Body of pancreas (tissue), 4 donors: Measurements from ENCODE around the gene GUSB. TPM values are rescaled to one million over a fixed set of nuclear protein-coding genes. Genes with fewer than 3 reads are reported as not detected.

ENCODE experiments used
- ATAC-seq: fragments of 150-250 bp; one replicate; pipeline ENCODE4 v1.9.1; 2016
- DNase-seq, 4 donors: peaks; one replicate each; pipeline ENCODE4 v3.0.0-alpha.2; 2019
- H3K27ac ChIP-seq, 4 donors: fragments of 200-600 bp; sonication (generic); 1 replicate in 3 of 4; 2 replicates in 1 of 4; pipeline versions ENCODE4 v1.5.1 to v1.6.1; 2016 to 2019; ENCODE audit warnings: mild to moderate bottlenecking in 1 of 4, mixed read lengths in 1 of 4, moderate library complexity in 1 of 4
- H3K27me3 ChIP-seq, 2 donors: fragments of 200-600 bp; sonication (generic); one replicate each; pipeline ENCODE4 v1.6.0; 2016; ENCODE audit warnings: mild to moderate bottlenecking in 1 of 2
- H3K36me3 ChIP-seq, 2 donors: fragments of 200-600 bp; sonication (generic); replicated peaks in 1 of 2; 2 replicates each; pipeline ENCODE4 v1.5.1; 2016; ENCODE audit warnings: low read depth in 2 of 2; ENCODE audit not compliant: insufficient read depth in 1 of 2
- H3K4me1 ChIP-seq: fragments of 200-600 bp; sonication (generic); one replicate; pipeline ENCODE4 v1.6.0; 2016
- H3K4me3 ChIP-seq, 2 donors: fragments of 200-600 bp; sonication (generic); 1 replicate in 1 of 2; 2 replicates in 1 of 2; pipeline ENCODE4 v1.5.1; 2016 to 2019
- H3K9me3 ChIP-seq, 3 donors: fragments of 200-600 bp; sonication (generic); 1 replicate in 2 of 3; 2 replicates in 1 of 3; pipeline ENCODE4 v1.5.1; 2016
- POLR2A ChIP-seq, 3 donors: fragments of 450-650 bp; IDR thresholded peaks; one replicate each; pipeline ENCODE4 v1.6.1; 2016; ENCODE audit warnings: antibody characterized with exemption in 3 of 3, mild to moderate bottlenecking in 2 of 3
- WGBS, 2 donors: methylation state at CpG; one replicate each; pipeline ENCODE4 v1.1.5; 2017; 5-methylcytosine and 5-hydroxymethylcytosine counted together
- intact Hi-C: fragments of 100-400 bp; cut with DNase I; formaldehyde crosslinking; loops from one replicate; pipeline ENCODE4 v1.15.1; 2023
- total RNA-seq, 2 donors: library from RNA; depleted of rRNA; stranded (reverse); fragments of >200 nt; gene quantifications; one replicate each; pipeline ENCODE4 v1.1.0, GENCODE V29; 2016
- TF ChIP-seq, protein P1 (sequence below), 7 experiments: fragments of 450-650 bp in 4 of 7; fragments of 200-600 bp in 3 of 7; sonication (generic) in 3 of 7; IDR thresholded peaks; one replicate each; pipeline ENCODE4 v1.5.1; 2016 to 2019; ENCODE audit warnings: antibody characterized with exemption in 7 of 7

The GUSB gene
- total RNA-seq, 2 donors from 2014 or later, result 27.0 to 50.8 TPM

DNA sequence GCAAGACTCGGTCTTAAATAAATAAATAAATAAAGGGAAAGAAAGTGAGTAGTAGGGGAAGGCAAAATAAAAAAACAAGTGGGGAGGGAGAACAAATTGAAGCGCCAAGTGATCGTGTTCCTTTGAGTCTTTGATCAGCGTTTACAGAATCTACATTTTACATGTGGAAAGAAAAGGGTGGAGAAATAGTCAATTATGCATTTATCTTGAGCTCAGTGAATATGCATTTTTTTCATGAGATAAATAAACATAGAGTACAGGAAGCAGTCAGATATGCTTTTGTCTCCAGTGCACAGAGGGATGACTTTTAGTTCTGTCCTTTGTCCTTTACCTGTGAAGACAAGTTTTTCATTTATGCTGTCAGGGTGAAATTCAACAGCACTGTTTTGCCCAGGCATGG lies 6.1 kb upstream of the GUSB start:
- intact Hi-C loops, result no loop called here
- Histone ChIP-seq H3K4me3 (no peak overlapping the region), H3K9me3 (no peaks in the 10 kb centered on the region), H3K4me1 (no peaks in the 10 kb centered on the region), H3K27ac (no peak overlapping the region), H3K36me3 (no peaks in the 10 kb centered on the region), H3K27me3 (no peaks in the 10 kb centered on the region)
- WGBS, 2 donors, result 83 to 88% methylated on average over 4 of the region's 4 CpGs
- DNase-seq, result no peak
- no peak for TF ChIP-seq POLR2A (IDR thresholded peaks at IDR 0.05)
- TF ChIP-seq, protein P1, sequence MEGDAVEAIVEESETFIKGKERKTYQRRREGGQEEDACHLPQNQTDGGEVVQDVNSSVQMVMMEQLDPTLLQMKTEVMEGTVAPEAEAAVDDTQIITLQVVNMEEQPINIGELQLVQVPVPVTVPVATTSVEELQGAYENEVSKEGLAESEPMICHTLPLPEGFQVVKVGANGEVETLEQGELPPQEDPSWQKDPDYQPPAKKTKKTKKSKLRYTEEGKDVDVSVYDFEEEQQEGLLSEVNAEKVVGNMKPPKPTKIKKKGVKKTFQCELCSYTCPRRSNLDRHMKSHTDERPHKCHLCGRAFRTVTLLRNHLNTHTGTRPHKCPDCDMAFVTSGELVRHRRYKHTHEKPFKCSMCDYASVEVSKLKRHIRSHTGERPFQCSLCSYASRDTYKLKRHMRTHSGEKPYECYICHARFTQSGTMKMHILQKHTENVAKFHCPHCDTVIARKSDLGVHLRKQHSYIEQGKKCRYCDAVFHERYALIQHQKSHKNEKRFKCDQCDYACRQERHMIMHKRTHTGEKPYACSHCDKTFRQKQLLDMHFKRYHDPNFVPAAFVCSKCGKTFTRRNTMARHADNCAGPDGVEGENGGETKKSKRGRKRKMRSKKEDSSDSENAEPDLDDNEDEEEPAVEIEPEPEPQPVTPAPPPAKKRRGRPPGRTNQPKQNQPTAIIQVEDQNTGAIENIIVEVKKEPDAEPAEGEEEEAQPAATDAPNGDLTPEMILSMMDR (IDR thresholded peaks at IDR 0.05), result no peak
- ATAC-seq, result no peak

DNA sequence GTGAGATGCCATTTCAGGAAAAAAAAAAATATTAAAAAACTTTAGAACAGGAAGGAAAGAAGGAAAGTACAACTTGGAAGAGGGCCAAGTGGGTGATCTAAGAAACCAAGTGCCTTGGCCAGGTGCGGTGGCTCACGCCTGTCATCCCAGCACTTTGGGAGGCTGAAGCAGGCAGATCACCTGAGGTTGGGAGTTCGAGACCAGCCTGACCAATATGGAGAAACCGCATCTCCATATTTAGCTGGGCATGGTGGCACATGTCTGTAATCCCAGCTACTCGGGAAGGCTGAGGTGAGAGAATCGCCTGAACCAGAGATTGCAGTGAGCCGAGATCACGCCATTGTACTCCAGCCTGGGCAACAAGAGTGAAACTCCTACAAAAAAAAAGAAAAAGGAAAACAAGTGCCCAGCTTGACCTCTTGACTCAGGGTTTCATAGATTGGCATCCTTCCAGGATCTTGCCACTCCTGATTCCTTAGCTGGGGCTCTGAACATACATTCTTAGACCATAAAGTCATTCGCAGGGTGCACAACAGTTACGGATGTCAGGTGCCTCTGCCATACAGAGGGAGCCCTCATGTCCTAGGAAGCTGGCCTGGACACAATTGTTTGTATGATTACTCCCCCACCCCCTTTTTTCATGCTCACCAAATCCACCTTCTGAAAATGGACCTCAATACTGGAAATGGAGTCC lies 2.1 kb upstream of the GUSB start:
- Histone ChIP-seq H3K27ac (no peak overlapping the region), H3K4me3 (no peak overlapping the region), H3K9me3 (no peaks in the 10 kb centered on the region), H3K27me3 (no peaks in the 10 kb centered on the region), H3K4me1 (peaks cover 16% of the 10 kb centered on the region), H3K36me3 (no peaks in the 10 kb centered on the region)
- TF ChIP-seq POLR2A (IDR thresholded peaks at IDR 0.05), result no peak
- TF ChIP-seq, protein P1 (IDR thresholded peaks at IDR 0.05), result no peak
- DNase-seq, result no peak
- intact Hi-C loops, result no loop called here
- ATAC-seq, result no peak
- WGBS, 2 donors, result 89 to 94% methylated on average over 10 of the region's 10 CpGs

DNA sequence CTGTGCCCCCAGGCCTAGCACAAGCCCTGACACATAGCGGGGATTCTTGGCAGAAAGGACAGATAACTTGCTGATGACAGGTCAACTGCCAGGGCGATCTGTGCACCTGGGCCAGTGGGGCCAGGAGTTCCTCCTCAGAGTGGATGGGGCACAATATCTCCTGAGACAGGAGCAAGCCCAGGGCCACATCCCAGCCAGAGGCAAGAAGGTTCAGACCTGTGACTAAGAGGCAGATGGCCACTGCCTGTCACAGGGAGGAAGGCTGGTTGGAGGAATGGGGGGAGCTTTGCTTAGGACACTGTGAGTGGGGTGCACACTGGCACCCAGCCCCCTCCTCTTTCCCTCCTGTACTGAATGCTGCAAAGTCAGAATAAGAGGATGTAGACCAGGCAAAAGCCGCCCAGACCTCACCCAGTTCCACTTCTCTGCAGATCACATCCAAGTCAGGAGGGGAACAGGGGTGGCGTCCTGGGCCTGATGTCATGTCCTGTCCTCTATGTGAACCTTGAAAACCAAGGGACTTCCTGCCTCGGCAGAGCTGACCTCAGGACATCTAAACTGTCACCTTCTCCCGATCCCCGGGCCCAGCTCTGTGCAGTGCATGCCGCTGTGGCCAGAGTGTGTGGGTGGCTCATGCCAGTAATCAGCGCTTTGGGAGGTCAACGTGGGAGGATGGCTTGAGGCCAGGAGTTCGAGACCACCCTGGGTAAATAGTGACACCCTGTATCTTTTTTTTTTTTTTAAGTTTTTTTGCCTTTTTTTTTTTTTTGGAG lies 1.3 kb downstream of the GUSB start:
- DNase-seq, result peak in 3 of 4 donors; percentile 29 to 77 (median 36)
- Histone ChIP-seq H3K4me1 (peaks cover 16% of the 10 kb centered on the region), H3K27me3 (no peaks in the 10 kb centered on the region), H3K4me3 (no peak overlapping the region), H3K9me3 (no peaks in the 10 kb centered on the region), H3K36me3 (no peaks in the 10 kb centered on the region), H3K27ac (peak overlapping the region in 2 of 4 donors; percentile 56 to 72)
- WGBS, 2 donors, result 51 to 56% methylated on average over 8 to 11 of the region's 11 CpGs
- peak in 1 of 3 donors; percentile 31 for TF ChIP-seq POLR2A (IDR thresholded peaks at IDR 0.05)
- TF ChIP-seq, protein P1 (IDR thresholded peaks at IDR 0.05), result no peak
- intact Hi-C loops, result no loop called here
- ATAC-seq, result peak; percentile 16

DNA sequence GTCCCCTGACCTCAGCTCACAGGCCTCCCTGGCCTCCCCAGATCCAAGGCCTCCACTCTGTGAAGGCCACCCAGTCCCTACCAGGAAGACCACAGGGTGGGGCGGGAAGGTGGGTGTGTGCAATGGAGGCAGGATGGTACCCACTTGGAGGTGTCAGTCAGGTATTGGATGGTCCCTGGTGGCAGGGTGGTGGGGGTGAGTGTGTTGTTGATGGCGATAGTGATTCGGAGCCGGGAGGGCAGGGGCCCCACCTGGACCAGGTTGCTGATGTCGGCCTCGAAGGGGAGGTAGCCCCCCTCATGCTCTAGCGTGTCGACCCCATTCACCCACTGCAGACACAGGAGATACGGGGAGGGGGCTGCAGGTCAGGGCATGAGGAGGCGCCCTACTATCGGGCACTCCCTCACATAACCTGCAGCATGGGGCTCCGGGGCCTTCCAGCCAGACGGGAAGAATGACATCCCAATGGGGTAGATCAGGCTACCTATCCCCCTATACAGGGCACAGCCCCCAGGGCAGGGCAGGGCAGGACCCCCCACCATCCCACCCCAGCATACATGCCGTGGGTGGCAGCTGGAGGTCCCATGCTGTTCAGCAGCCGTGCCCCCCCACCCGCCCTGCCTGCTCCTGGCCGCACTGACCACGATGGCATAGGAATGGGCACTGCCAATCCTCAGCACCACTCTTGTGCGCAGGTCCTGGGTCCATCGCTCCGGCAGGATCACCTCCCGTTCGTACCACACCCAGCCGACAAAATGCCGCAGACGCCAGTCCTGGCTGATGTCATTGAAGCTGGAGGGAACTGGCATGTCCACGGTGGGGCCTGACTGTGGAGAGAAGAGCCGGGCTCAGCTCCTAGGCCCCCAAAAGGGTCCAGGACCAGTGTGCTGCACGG lies 2.2 kb downstream of the GUSB start:
- TF ChIP-seq, protein P1 (IDR thresholded peaks at IDR 0.05), result no peak
- no peak for TF ChIP-seq POLR2A (IDR thresholded peaks at IDR 0.05)
- ATAC-seq (no peak), DNase-seq (no peak)
- WGBS, 2 donors, result 93 to 94% methylated on average over 19 to 26 of the region's 29 CpGs
- H3K36me3 ChIP-seq, result no peaks in the 10 kb centered on the region
- peak overlapping the region in 1 of 4 donors; percentile 13 for H3K27ac ChIP-seq
- H3K9me3 ChIP-seq, result no peaks in the 10 kb centered on the region
- H3K4me1 ChIP-seq, result peaks cover 16% of the 10 kb centered on the region
- intact Hi-C loops, result no loop called here
- no peaks in the 10 kb centered on the region for H3K27me3 ChIP-seq
- no peak overlapping the region for H3K4me3 ChIP-seq
